OCI-LY7 (cell line): ENCODE results near the gene LPCAT3.

Experiments
- CTCF ChIP-seq: fragments of 200-600 bp; sonication (generic); conservative IDR thresholded peaks from 2 replicates; pipeline ENCODE4 v1.5.1; 2014; ENCODE audit warnings: mild to moderate bottlenecking, antibody characterized with exemption, low read length, moderate library complexity, mixed read lengths
- EZH2phosphoT487 ChIP-seq: fragments of 200-600 bp; sonication (generic); IDR thresholded peaks from 2 replicates; pipeline ENCODE4 v1.6.1; 2018; ENCODE audit warnings: low read depth, borderline replicate concordance, mild to moderate bottlenecking, mixed run types, antibody characterized with exemption, low read length, moderate library complexity, mixed read lengths

GRCh38 chr12:6952863-6953441 is 65.3 kb downstream of the LPCAT3 start:
- TF ChIP-seq CTCF = no peak
- no peak for TF ChIP-seq EZH2phosphoT487
